Endothelial cell of umbilical vein (primary cell): ENCODE data around the gene CUX1. TPM values are rescaled to one million over a fixed set of nuclear protein-coding genes. Genes with fewer than 3 reads are reported as not detected.

Experiments
- BruUV-seq: library from RNA; stranded (reverse); fragments of 400-500 nt; replicated peaks from 2 replicates; lab custom pipeline; 2021; lab: Mats Ljungman, UMichigan
- CTCF ChIA-PET: fragments of 300-600, 350-600 bp; sonication (Branson Sonifier 250); formaldehyde crosslinking; loops from one replicate; lab custom pipeline; 2021; ENCODE audit warnings: antibody characterized with exemption, inconsistent platforms; lab: Charles Lee
- POLR2A ChIA-PET: fragments of 300-600, 350-600 bp; sonication (Branson Sonifier 250); formaldehyde crosslinking; loops from one replicate; lab custom pipeline; 2021; ENCODE audit warnings: antibody characterized with exemption, inconsistent platforms; lab: Charles Lee
- DNase-seq: peaks from one replicate; pipeline ENCODE4 v3.0.0-alpha.2; 2011; ENCODE audit warnings: low read depth, low spot score
- FAIRE-seq: peaks from 2 replicates; lab custom pipeline; 2011; peaks lifted over from hg19 to GRCh38; lab: Jason Lieb, UNC
- H2AFZ ChIP-seq: 2 replicates; pipeline ENCODE4 v1.6.0; 2012; ENCODE audit warnings: low read depth, low read length, control low read depth, inconsistent platforms
- H3K27ac ChIP-seq: 2 replicates; pipeline ENCODE4 v1.5.1; 2011; ENCODE audit warnings: low read depth, mild to moderate bottlenecking, control low read depth, low read length, moderate library complexity; ENCODE audit not compliant: insufficient read depth
- H3K27me3 ChIP-seq, 2 experiments: 2 replicates each; pipeline versions ENCODE4 v1.6.0 to v1.6.1; 2011; ENCODE audit warnings: low read length in 2 of 2, mixed read lengths in 1 of 2; ENCODE audit not compliant: control insufficient read depth in 2 of 2, insufficient read depth in 2 of 2
- H3K36me3 ChIP-seq, 2 experiments: 2 replicates in 1 of 2; 3 replicates in 1 of 2; pipeline ENCODE4 v1.5.1; 2011; ENCODE audit warnings: low read length in 2 of 2, mild to moderate bottlenecking in 1 of 2, moderate library complexity in 1 of 2; ENCODE audit not compliant: control insufficient read depth in 2 of 2, insufficient read depth in 2 of 2; ENCODE audit errors: extremely low read depth in 1 of 2
- H3K4me1 ChIP-seq: 3 replicates; pipeline ENCODE4 v1.5.1; 2011; ENCODE audit warnings: mild to moderate bottlenecking, low read length; ENCODE audit not compliant: control insufficient read depth, insufficient read depth; ENCODE audit errors: extremely low read depth
- H3K4me2 ChIP-seq: 2 replicates; pipeline ENCODE4 v1.6.1; 2011; ENCODE audit warnings: low read length, control low read depth, mixed read lengths; ENCODE audit not compliant: insufficient read depth
- H3K4me3 ChIP-seq, 3 experiments: fragments of 200-600 bp in 1 of 3; sonication (generic), shearing (Covaris generic) in 1 of 3; replicated peaks in 1 of 3; 2 replicates each; pipeline ENCODE4 v1.5.1; 2011 to 2016; ENCODE audit warnings: control low read depth in 3 of 3, low read length in 3 of 3, mild to moderate bottlenecking in 2 of 3, inconsistent platforms in 1 of 3, low read depth in 1 of 3, moderate library complexity in 1 of 3; ENCODE audit not compliant: insufficient read depth in 1 of 3
- H3K79me2 ChIP-seq: 2 replicates; pipeline ENCODE4 v1.6.0; 2012; ENCODE audit warnings: low read length, inconsistent platforms; ENCODE audit not compliant: control insufficient read depth, insufficient read depth
- H3K9ac ChIP-seq: replicated peaks from 2 replicates; pipeline ENCODE3; 2011; ENCODE audit warnings: low read length, control low read depth; ENCODE audit not compliant: insufficient read depth; ENCODE audit errors: extremely low read depth
- H3K9me1 ChIP-seq: replicated peaks from 3 replicates; pipeline ENCODE4 v1.6.0; 2011; ENCODE audit warnings: mild to moderate bottlenecking, low read length; ENCODE audit not compliant: control insufficient read depth, insufficient read depth; ENCODE audit errors: extremely low read depth
- H3K9me3 ChIP-seq: replicated peaks from 2 replicates; pipeline ENCODE4 v1.5.1; 2012; ENCODE audit warnings: low read length, inconsistent platforms; ENCODE audit not compliant: control insufficient read depth, insufficient read depth
- H4K20me1 ChIP-seq: replicated peaks from 2 replicates; pipeline ENCODE3; 2011; ENCODE audit warnings: mild to moderate bottlenecking, low read length; ENCODE audit not compliant: control insufficient read depth, insufficient read depth; ENCODE audit errors: extremely low read depth
- EZH2 ChIP-seq: IDR thresholded peaks from 2 replicates; pipeline ENCODE4 v1.6.1; 2012; ENCODE audit warnings: borderline replicate concordance, low read depth, mild to moderate bottlenecking, moderate library complexity, low read length, inconsistent platforms; ENCODE audit not compliant: severe bottlenecking
- JUN ChIP-seq: IDR thresholded peaks from 2 replicates; pipeline ENCODE4 v1.6.1; 2011; ENCODE audit warnings: borderline replicate concordance, low read depth; ENCODE audit not compliant: insufficient read length, insufficient read depth
- POLR2AphosphoS5 ChIP-seq: IDR thresholded peaks from 2 replicates; pipeline ENCODE4 v1.6.1; 2012; ENCODE audit warnings: low read depth, mild to moderate bottlenecking, control low read depth, low read length, moderate library complexity; ENCODE audit not compliant: insufficient read depth
- dilution Hi-C: fragments of 300-500 bp; cut with MboI; formaldehyde crosslinking; loops from one replicate; pipeline ENCODE4 v1.15.0; 2019; ENCODE audit warnings: low sequenced_read_pairs; ENCODE audit not compliant: extremely low pct_ligation_motif_present
- intact Hi-C: fragments of 100-400 bp; cut with micrococcal nuclease; formaldehyde crosslinking; loops from one replicate; pipeline ENCODE4 v1.10.0; 2022
- polyA plus RNA-seq, 4 experiments: library from polyadenylated mRNA; depleted of rRNA in 3 of 4; stranded (reverse) in 3 of 4; unstranded in 1 of 4; fragments of >200 nt; gene quantifications; 2 replicates each; pipeline versions ENCODE4 v1.2.1 to v1.2.3, GENCODE V29; 2011 to 2012; ENCODE audit warnings: missing spikeins in 1 of 4
- total RNA-seq: library from RNA; stranded (reverse); gene quantifications from 2 replicates; pipeline ENCODE4 v1.2.3, GENCODE V29; 2021
- TF ChIP-seq, protein P1 (sequence below), 2 donors: IDR thresholded peaks; 1 replicate in 1 of 2; 2 replicates in 1 of 2; pipeline ENCODE4 v1.5.1; 2011; ENCODE audit warnings: low read length in 2 of 2, mild to moderate bottlenecking in 2 of 2, moderate library complexity in 2 of 2, control low read depth in 1 of 2, inconsistent platforms in 1 of 2, low read depth in 1 of 2; ENCODE audit not compliant: insufficient read depth in 1 of 2; ENCODE audit errors: extremely low read depth in 1 of 2

Gene CUX1
- total and polyA plus RNA-seq, 2 donors (not counting 3 experiments of a cell fraction or from before 2014, with no cell fraction given): 13.8 to 49.8 TPM

DNA sequence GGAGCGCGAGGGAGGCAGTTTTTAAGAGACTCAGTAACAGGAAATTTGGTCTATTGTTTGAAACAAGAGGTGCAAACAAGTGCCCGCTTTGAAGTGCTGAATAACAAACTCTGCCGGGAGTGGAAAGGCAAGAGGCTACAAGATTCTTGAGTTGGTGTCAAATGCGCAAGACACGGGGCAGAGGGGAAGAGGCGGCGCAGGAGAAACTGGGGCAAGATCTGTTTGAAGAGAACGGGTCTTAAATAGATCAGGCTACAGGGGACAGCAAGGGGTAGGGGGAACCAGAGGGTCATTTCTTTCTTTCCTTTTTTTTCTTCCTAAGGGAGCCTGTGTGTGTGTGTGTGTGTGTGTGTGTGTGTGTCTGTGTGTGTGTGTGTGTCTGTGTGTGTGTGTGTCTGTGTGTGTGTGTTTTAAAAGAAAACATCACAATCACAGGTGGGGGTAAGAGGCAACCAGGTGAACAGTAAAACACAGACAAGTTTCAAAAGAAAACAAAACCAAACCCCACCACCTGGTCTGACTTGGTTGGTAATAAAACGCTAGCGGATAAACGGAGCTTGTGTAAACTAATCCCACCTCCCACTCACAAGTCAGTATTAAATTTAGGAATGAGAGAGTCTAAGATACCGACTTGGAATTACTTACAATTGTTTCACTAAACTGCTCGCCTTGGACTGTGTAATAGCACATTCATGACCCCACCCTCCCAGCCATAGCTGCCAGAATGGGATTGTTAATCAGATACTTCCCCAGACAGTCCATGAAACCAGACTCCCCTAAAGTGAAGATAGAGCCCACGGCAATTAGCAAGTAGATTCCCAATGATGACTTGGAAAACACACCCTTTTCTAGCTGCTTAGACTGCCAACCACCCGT is 13.1 kb upstream of the CUX1 start:
- BruUV-seq: no TSS peak
- Histone ChIP-seq H3K79me2 (no peaks in the 10 kb centered on the region), H3K4me2 (no peak overlapping the region), H3K9ac (no peak overlapping the region), H3K27me3 (peaks cover 25 to 34% of the 10 kb centered on the region in 2 experiments), H2AFZ (no peak overlapping the region), H3K27ac (no peak overlapping the region), H3K36me3 (no peaks in the 10 kb centered on the region), H4K20me1 (no peaks in the 10 kb centered on the region), H3K4me1 (no peaks in the 10 kb centered on the region), H3K9me3 (no peaks in the 10 kb centered on the region), H3K9me1 (no peaks in the 10 kb centered on the region), H3K4me3 (no peak overlapping the region)
- FAIRE-seq (no peak), DNase-seq (no peak)
- dilution Hi-C loops: no loop called here
- peak; percentile 32 for TF ChIP-seq EZH2
- TF ChIP-seq, protein P1, sequence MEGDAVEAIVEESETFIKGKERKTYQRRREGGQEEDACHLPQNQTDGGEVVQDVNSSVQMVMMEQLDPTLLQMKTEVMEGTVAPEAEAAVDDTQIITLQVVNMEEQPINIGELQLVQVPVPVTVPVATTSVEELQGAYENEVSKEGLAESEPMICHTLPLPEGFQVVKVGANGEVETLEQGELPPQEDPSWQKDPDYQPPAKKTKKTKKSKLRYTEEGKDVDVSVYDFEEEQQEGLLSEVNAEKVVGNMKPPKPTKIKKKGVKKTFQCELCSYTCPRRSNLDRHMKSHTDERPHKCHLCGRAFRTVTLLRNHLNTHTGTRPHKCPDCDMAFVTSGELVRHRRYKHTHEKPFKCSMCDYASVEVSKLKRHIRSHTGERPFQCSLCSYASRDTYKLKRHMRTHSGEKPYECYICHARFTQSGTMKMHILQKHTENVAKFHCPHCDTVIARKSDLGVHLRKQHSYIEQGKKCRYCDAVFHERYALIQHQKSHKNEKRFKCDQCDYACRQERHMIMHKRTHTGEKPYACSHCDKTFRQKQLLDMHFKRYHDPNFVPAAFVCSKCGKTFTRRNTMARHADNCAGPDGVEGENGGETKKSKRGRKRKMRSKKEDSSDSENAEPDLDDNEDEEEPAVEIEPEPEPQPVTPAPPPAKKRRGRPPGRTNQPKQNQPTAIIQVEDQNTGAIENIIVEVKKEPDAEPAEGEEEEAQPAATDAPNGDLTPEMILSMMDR (IDR thresholded peaks at IDR 0.05; ENCODE audit: extremely low read depth in 1 of 2, insufficient read depth in 1 of 2, low read depth in 1 of 2, low read length in 2 of 2): no peak
- ChIA-PET POLR2A (no interaction called here), CTCF (interaction anchor here (0.9 to 1.4 kb wide), 2 partner anchors 14 to 261 kb away, joined by 3 to 4 read pairs; partner anchors contain the start of gene CUX1)
- intact Hi-C loops: no loop called here

DNA sequence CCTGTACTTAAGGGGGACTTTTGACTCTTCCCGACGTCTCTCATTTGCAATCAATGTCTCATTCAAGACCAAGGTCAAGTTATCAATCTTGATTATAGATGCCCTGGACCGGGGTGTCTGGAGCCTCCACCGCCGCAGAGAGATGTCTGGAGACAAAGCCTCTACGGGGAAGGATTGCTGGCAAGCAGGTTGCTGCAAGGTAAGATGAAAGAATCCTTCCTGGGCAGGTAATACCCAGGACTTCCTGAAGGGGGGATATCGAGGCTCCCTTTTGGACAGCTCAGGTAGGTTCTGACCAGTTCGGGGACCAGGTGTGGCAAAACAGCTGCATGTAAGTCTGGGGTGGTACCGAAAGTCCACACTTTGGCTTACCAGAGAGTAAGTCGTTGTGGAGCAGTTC is 12.5 kb upstream of the CUX1 start:
- dilution Hi-C loops: no loop called here
- Histone ChIP-seq H3K9me1 (no peaks in the 10 kb centered on the region), H3K4me2 (no peak overlapping the region), H3K4me1 (no peaks in the 10 kb centered on the region), H3K36me3 (no peaks in the 10 kb centered on the region), H2AFZ (no peak overlapping the region), H4K20me1 (no peaks in the 10 kb centered on the region), H3K9me3 (no peaks in the 10 kb centered on the region), H3K27ac (no peak overlapping the region), H3K27me3 (peaks cover 25 to 34% of the 10 kb centered on the region in 2 experiments), H3K4me3 (no peak overlapping the region), H3K79me2 (no peaks in the 10 kb centered on the region), H3K9ac (no peak overlapping the region)
- ChIA-PET CTCF (interaction anchor here (0.7 to 1.4 kb wide), 3 partner anchors 13 to 261 kb away, joined by 3 to 4 read pairs (median 3); partner anchors contain the start of gene CUX1), POLR2A (no interaction called here)
- FAIRE-seq: no peak
- no TSS peak for BruUV-seq
- intact Hi-C loops: no loop called here
- TF ChIP-seq JUN: no peak
- TF ChIP-seq EZH2: peak; percentile 28
- TF ChIP-seq, protein P1 (IDR thresholded peaks at IDR 0.05; ENCODE audit: extremely low read depth in 1 of 2, insufficient read depth in 1 of 2, low read depth in 1 of 2, low read length in 2 of 2): peak in 1 of 2 donors; percentile 4
- TF ChIP-seq POLR2AphosphoS5: no peak
- DNase-seq: no peak
